Lower lobe of right lung (tissue), 2 donors: Measurements from ENCODE around the gene TAS2R5. TPM values are rescaled to one million over a fixed set of nuclear protein-coding genes. Genes with fewer than 3 reads are reported as not detected.

Source experiments
- ATAC-seq, 2 donors: fragments of 200-7000 bp; cut with Tn5 transposase; one replicate each; pipeline ENCODE4 v1.9.1; 2020 to 2022; ENCODE audit warnings: mild to moderate bottlenecking in 2 of 2, moderate library complexity in 2 of 2
- DNase-seq: peaks from one replicate; pipeline ENCODE4 v3.0.0-alpha.2; 2020
- H3K27ac ChIP-seq: fragments of 200-600 bp; one replicate; pipeline ENCODE4 v1.8.0; 2022
- H3K27me3 ChIP-seq: fragments of 200-600 bp; one replicate; pipeline ENCODE4 v1.8.0; 2022; ENCODE audit warnings: low read depth
- H3K36me3 ChIP-seq: fragments of 200-600 bp; one replicate; pipeline ENCODE4 v1.8.0; 2022; ENCODE audit warnings: mild to moderate bottlenecking
- H3K4me1 ChIP-seq: fragments of 200-600 bp; one replicate; pipeline ENCODE4 v1.8.0; 2022
- H3K4me3 ChIP-seq: fragments of 200-600 bp; one replicate; pipeline ENCODE4 v1.8.0; 2022; ENCODE audit warnings: mild to moderate bottlenecking
- H3K9me3 ChIP-seq: fragments of 200-600 bp; one replicate; pipeline ENCODE4 v1.8.0; 2022
- intact Hi-C: fragments of 100-400 bp; cut with DNase I; formaldehyde crosslinking; loops from one replicate; pipeline ENCODE4 v1.11.0; 2022
- total RNA-seq: library from RNA; stranded (reverse); fragmentation: NEBNext Ultra II Directional; extraction: Animal tissue kit (Norgen Biotek cat#: 25700); gene quantifications from one replicate; pipeline ENCODE4 v1.2.1, GENCODE V29; 2021
- TF ChIP-seq, protein P1 (sequence below): fragments of 200-600 bp; IDR thresholded peaks from one replicate; pipeline ENCODE4 v1.8.0; 2022; ENCODE audit warnings: antibody characterized with exemption, mild to moderate bottlenecking
- donor health status: DM: no; HTN: yes; CAD: no; lungs with severe emphysema.

Gene TAS2R5
- total RNA-seq, 1 donor from 2014 or later: 2.2 TPM

DNA sequence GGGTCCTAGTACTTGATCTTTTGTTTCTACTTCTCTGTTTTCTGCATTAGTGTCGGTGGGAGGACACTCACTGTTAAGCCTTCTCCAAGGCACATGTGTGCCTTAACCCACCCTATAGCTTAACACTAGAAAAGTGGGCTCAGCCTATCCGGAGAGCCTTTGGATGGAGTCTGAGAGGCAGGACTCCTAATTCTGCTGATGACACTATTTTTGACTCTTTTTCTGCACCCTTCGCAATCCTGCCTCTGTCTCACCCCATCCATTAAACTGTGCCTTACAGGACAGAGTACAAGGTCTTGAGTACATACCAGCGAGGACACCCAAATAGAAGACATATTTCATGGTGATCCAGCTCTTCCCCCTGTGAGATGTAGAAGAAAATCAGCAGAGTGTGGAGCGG, 50.7 kb downstream of the TAS2R5 start:
- DNase-seq: no peak
- no peaks in the 10 kb centered on the region for H3K27me3 ChIP-seq
- H3K4me1 ChIP-seq: no peaks in the 10 kb centered on the region
- intact Hi-C loops: no loop called here
- H3K36me3 ChIP-seq: no peaks in the 10 kb centered on the region
- TF ChIP-seq, protein P1, sequence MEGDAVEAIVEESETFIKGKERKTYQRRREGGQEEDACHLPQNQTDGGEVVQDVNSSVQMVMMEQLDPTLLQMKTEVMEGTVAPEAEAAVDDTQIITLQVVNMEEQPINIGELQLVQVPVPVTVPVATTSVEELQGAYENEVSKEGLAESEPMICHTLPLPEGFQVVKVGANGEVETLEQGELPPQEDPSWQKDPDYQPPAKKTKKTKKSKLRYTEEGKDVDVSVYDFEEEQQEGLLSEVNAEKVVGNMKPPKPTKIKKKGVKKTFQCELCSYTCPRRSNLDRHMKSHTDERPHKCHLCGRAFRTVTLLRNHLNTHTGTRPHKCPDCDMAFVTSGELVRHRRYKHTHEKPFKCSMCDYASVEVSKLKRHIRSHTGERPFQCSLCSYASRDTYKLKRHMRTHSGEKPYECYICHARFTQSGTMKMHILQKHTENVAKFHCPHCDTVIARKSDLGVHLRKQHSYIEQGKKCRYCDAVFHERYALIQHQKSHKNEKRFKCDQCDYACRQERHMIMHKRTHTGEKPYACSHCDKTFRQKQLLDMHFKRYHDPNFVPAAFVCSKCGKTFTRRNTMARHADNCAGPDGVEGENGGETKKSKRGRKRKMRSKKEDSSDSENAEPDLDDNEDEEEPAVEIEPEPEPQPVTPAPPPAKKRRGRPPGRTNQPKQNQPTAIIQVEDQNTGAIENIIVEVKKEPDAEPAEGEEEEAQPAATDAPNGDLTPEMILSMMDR: no peak
- no peak for ATAC-seq
- no peak overlapping the region for H3K27ac ChIP-seq
- H3K9me3 ChIP-seq: no peaks in the 10 kb centered on the region
- no peak overlapping the region for H3K4me3 ChIP-seq

Other genes with a start within 250 kb of the TAS2R5 start
- gene AGK, start 238.8 kb upstream of the TAS2R5 start, total RNA-seq: 19.8 TPM
- 34.1 TPM for gene DENND11, start 88.1 kb upstream of the TAS2R5 start, total RNA-seq
- not detected for gene WEE2, start 81.9 kb upstream of the TAS2R5 start, total RNA-seq
- 65.2 TPM for gene SSBP1, start 51.9 kb upstream of the TAS2R5 start, total RNA-seq
- gene TAS2R3, start 26.1 kb upstream of the TAS2R5 start, total RNA-seq: 1.4 TPM
- 2.0 TPM for gene TAS2R4, start 13.5 kb upstream of the TAS2R5 start, total RNA-seq
- gene PRSS37, start 51.3 kb downstream of the TAS2R5 start, total RNA-seq: not detected
- not detected for gene OR9A4, start 126.2 kb downstream of the TAS2R5 start, total RNA-seq
- gene CLEC5A, start 156.8 kb downstream of the TAS2R5 start, total RNA-seq: 7.5 TPM
- not detected for gene TAS2R38, start 183.6 kb downstream of the TAS2R5 start, total RNA-seq
- 15.7 TPM for gene MGAM, start 205.7 kb downstream of the TAS2R5 start, total RNA-seq